CD14-positive monocyte (primary cell): Measurements from ENCODE around the gene IRF2. TPM values are rescaled to one million over a fixed set of nuclear protein-coding genes. Genes with fewer than 3 reads are reported as not detected.

ENCODE experiments used
- DNase-seq, 3 donors: peaks; one replicate each; pipeline ENCODE4 v3.0.0-alpha.2; 2011 to 2022
- H2AFZ ChIP-seq: 2 replicates; pipeline ENCODE4 v1.6.0; 2012; ENCODE audit warnings: mild to moderate bottlenecking, low read depth, low read length, inconsistent platforms; ENCODE audit not compliant: insufficient read depth, poor library complexity, severe bottlenecking
- H3K27ac ChIP-seq, 2 donors: 1 replicate in 1 of 2; 2 replicates in 1 of 2; pipeline ENCODE4 v1.5.1; 2012 to 2013; ENCODE audit warnings: low read length in 2 of 2, control low read depth in 1 of 2, inconsistent platforms in 1 of 2, low read depth in 1 of 2, mild to moderate bottlenecking in 1 of 2
- H3K27me3 ChIP-seq, 2 donors: one replicate each; pipeline versions ENCODE4 v1.6.0 to v1.6.1; 2011 to 2013; ENCODE audit warnings: low read length in 2 of 2; ENCODE audit not compliant: control insufficient read depth in 2 of 2, insufficient read depth in 2 of 2
- H3K36me3 ChIP-seq, 2 donors: replicated peaks in 1 of 2; 1 replicate in 1 of 2; 2 replicates in 1 of 2; pipeline versions ENCODE4 v1.5.1 to v1.6.1; 2012 to 2013; ENCODE audit warnings: low read length in 2 of 2, control low read depth in 1 of 2, inconsistent platforms in 1 of 2, mild to moderate bottlenecking in 1 of 2; ENCODE audit not compliant: insufficient read depth in 2 of 2, control insufficient read depth in 1 of 2
- H3K4me1 ChIP-seq, 2 donors: 1 replicate in 1 of 2; 2 replicates in 1 of 2; pipeline versions ENCODE4 v1.5.1 to v1.6.1; 2012 to 2013; ENCODE audit warnings: low read length in 2 of 2, control low read depth in 1 of 2, inconsistent platforms in 1 of 2, mild to moderate bottlenecking in 1 of 2, moderate library complexity in 1 of 2; ENCODE audit not compliant: insufficient read depth in 2 of 2, control insufficient read depth in 1 of 2
- H3K4me2 ChIP-seq: replicated peaks from 2 replicates; pipeline ENCODE3; 2012; ENCODE audit warnings: low read length, moderate library complexity, mild to moderate bottlenecking; ENCODE audit not compliant: poor library complexity, severe bottlenecking; ENCODE audit errors: extremely low read depth
- H3K4me3 ChIP-seq, 3 experiments: fragments of 200-600 bp in 1 of 3; sonication (generic) in 1 of 3; replicated peaks in 1 of 3; 1 replicate in 2 of 3; 2 replicates in 1 of 3; pipeline ENCODE4 v1.5.1; 2011 to 2013; ENCODE audit warnings: low read length in 3 of 3, mild to moderate bottlenecking in 3 of 3, control low read depth in 2 of 3, low read depth in 2 of 3, inconsistent platforms in 1 of 3, moderate library complexity in 1 of 3
- H3K79me2 ChIP-seq: 2 replicates; pipeline ENCODE4 v1.6.0; 2012; ENCODE audit warnings: mild to moderate bottlenecking, control low read depth, inconsistent platforms, low read length, moderate library complexity; ENCODE audit not compliant: insufficient read depth
- H3K9ac ChIP-seq: 2 replicates; pipeline ENCODE4 v1.6.0; 2017; ENCODE audit warnings: low read length, mild to moderate bottlenecking; ENCODE audit not compliant: insufficient read depth, poor library complexity, severe bottlenecking
- H3K9me3 ChIP-seq, 2 donors: replicated peaks in 1 of 2; 1 replicate in 1 of 2; 2 replicates in 1 of 2; pipeline versions ENCODE4 v1.5.1 to v1.6.1; 2012 to 2013; ENCODE audit warnings: low read length in 2 of 2, control low read depth in 1 of 2; ENCODE audit not compliant: control insufficient read depth in 1 of 2, insufficient read depth in 1 of 2
- H4K20me1 ChIP-seq: 2 replicates; pipeline ENCODE4 v1.6.0; 2012; ENCODE audit warnings: mild to moderate bottlenecking, low read length, control low read depth, moderate library complexity; ENCODE audit not compliant: insufficient read depth
- H3K27ac Mint-ChIP-seq, 7 donors: one replicate each; pipeline ENCODE4 v1.8.0; 2020; ENCODE audit warnings: mild to moderate bottlenecking in 7 of 7, mixed read lengths in 7 of 7, moderate library complexity in 6 of 7, inconsistent platforms in 2 of 7
- H3K27me3 Mint-ChIP-seq, 3 donors: one replicate each; pipeline ENCODE4 v1.8.0; 2021 to 2022; ENCODE audit warnings: low read depth in 3 of 3, mild to moderate bottlenecking in 3 of 3, mixed read lengths in 3 of 3, moderate library complexity in 3 of 3, inconsistent platforms in 1 of 3
- H3K36me3 Mint-ChIP-seq, 2 donors: one replicate each; pipeline ENCODE4 v1.8.0; 2020; ENCODE audit warnings: mixed read lengths in 2 of 2, inconsistent platforms in 1 of 2, mild to moderate bottlenecking in 1 of 2
- H3K4me1 Mint-ChIP-seq: one replicate; pipeline ENCODE4 v1.8.0; 2020; ENCODE audit warnings: mild to moderate bottlenecking, mixed read lengths
- H3K4me3 Mint-ChIP-seq, 2 donors: one replicate each; pipeline ENCODE4 v1.8.0; 2020; ENCODE audit warnings: mild to moderate bottlenecking in 2 of 2, mixed read lengths in 2 of 2, moderate library complexity in 1 of 2
- H3K9me3 Mint-ChIP-seq, 7 donors: one replicate each; pipeline ENCODE4 v1.8.0; 2020 to 2022; ENCODE audit warnings: mixed read lengths in 7 of 7, mild to moderate bottlenecking in 6 of 7, moderate library complexity in 6 of 7, inconsistent platforms in 2 of 7
- WGBS: methylation state at CpG from one replicate; pipeline ENCODE4 v1.1.5; 2013; ENCODE audit warnings: missing lambda C conversion rate; ENCODE audit not compliant: insufficient coverage; 5-methylcytosine and 5-hydroxymethylcytosine counted together
- intact Hi-C, 2 donors: fragments of 100-400 bp; cut with micrococcal nuclease; formaldehyde crosslinking; loops; one replicate each; pipeline versions ENCODE4 v1.15.0 to v1.15.1; 2023
- polyA plus RNA-seq, 3 donors: library from polyadenylated mRNA; depleted of rRNA in 1 of 3; unstranded in 2 of 3; stranded (reverse) in 1 of 3; fragments of 300-500 nt in 2 of 3; fragments of >200 nt in 1 of 3; fragmentation: Illumina TruSeq in 2 of 3; gene quantifications; 1 replicate in 2 of 3; 2 replicates in 1 of 3; pipeline ENCODE4 v1.2.3, GENCODE V29; 2012 to 2021
- TF ChIP-seq, protein P1 (sequence below): fragments of 200-600 bp; IDR thresholded peaks from one replicate; pipeline ENCODE4 v1.8.0; 2022; ENCODE audit warnings: antibody characterized with exemption, mild to moderate bottlenecking

The IRF2 gene
- polyA plus RNA-seq, 3 donors: 51.3 to 76.8 (median 56.1) TPM

DNA sequence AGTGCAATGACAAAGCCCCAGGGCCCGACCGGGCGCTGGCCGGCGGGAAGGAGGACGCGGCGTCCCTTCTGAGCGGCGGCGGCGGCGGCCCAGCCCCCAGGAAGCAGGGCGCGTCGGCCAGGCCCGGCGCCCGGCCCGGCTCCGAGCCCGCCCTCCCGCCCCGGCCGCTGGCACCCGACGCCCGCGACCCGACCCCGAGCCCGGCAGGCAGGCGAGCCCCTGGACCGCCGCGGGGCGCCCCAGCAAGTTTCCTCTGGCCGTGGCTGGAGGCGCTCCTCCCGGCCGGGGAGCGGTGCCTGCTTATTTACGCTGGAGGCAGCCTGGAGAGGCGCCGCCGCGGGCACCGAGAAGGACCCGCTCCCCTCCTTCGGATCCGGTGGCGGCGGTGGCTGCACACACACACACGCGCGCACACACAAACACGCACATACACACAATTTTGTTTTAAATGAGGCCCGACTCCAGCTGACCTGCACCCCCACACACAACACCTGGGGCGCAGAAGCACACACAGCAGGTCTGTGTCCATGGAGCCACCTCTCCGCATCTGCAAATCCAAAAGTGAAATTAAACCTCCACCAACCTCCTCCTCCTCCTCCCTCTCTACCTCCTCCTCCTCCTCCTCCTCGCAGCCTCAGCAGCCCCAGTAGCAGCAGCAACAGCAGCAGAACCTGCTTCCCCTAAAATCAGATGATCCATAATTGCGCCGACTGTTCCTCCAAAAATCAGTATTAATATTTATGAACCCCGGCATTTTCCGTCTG is 669 bp downstream of the IRF2 start:
- Mint-ChIP-seq H3K4me1 (peaks cover 57% of the 10 kb centered on the region), H3K36me3 (peaks cover 22 to 35% of the 10 kb centered on the region in 2 donors), H3K9me3 (peaks cover 0 to 2% (median 0%) of the 10 kb centered on the region in 7 donors), H3K27me3 (no peaks in the 10 kb centered on the region), H3K4me3 (peak overlapping the region; percentile 99), H3K27ac (peak overlapping the region; percentile 96 to 99 (median 99))
- Histone ChIP-seq H3K4me2 (peak overlapping the region; percentile 84), H3K4me1 (peaks cover 45 to 57% of the 10 kb centered on the region in 2 donors), H3K27ac (peak overlapping the region; percentile 99), H3K9ac (peak overlapping the region; percentile 92), H3K79me2 (peaks cover 86% of the 10 kb centered on the region), H3K27me3 (no peaks in the 10 kb centered on the region), H3K4me3 (peak overlapping the region; percentile 67 to 100 (median 97)), H3K36me3 (peaks cover 0 to 13% of the 10 kb centered on the region in 2 donors), H4K20me1 (peaks cover 32% of the 10 kb centered on the region), H2AFZ (peak overlapping the region; percentile 62), H3K9me3 (no peaks in the 10 kb centered on the region)
- intact Hi-C loops: loop anchor here (2.0 to 10.0 kb wide), 6 partner anchors 39 to 969 kb away; partner anchors contain the start of gene ING2 (in 1 of the 2)
- peak in 1 of 3 donors; percentile 39 for DNase-seq
- WGBS: under 1% methylated on average over 64 of the region's 65 CpGs
- TF ChIP-seq, protein P1, sequence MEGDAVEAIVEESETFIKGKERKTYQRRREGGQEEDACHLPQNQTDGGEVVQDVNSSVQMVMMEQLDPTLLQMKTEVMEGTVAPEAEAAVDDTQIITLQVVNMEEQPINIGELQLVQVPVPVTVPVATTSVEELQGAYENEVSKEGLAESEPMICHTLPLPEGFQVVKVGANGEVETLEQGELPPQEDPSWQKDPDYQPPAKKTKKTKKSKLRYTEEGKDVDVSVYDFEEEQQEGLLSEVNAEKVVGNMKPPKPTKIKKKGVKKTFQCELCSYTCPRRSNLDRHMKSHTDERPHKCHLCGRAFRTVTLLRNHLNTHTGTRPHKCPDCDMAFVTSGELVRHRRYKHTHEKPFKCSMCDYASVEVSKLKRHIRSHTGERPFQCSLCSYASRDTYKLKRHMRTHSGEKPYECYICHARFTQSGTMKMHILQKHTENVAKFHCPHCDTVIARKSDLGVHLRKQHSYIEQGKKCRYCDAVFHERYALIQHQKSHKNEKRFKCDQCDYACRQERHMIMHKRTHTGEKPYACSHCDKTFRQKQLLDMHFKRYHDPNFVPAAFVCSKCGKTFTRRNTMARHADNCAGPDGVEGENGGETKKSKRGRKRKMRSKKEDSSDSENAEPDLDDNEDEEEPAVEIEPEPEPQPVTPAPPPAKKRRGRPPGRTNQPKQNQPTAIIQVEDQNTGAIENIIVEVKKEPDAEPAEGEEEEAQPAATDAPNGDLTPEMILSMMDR: no peak

DNA sequence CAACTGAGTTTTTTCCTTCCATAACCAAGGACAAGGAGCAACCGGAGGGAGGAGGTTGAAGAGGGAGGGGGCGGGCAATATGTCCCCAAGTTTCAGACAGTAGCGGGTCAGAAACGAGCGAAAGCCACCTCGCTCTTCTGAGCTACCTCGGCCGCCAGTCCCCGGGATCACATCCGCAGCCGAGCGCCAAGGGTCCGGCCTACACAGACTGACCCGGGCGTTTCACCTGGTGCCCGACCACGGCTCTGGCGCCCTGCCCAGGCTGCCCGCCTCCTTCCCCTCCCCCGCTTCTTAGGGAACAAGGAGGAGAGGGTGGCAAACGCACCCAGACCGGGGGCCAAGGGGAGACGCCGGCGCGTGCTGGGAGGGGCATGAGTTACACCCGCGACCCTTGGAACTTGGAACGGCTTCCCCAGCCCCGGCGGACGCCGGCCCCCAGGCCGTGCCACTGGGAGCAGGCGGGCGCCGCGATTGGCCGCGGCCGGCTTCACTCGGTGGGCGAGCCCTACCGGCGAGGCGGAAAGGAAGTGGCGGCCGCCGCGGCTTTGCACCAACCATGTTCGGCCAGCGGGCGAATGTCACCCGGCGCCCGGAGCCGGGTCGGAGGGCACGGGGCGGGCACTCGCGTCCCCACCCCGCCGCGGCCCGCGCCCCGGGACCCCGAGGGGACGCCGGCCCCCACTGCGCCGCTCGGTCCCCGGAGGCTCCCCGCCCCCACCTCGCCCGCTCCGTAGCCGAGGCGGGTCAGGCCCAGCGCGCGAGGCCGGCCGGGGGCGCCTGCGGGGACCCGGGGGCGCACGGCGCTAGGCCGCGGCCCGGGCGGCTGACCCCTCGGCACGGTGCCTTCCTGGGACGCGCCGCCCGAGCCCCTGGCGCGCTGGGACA is 1.5 kb downstream of the IRF2 start:
- peaks cover 41% of the 10 kb centered on the region for H4K20me1 ChIP-seq
- Mint-ChIP-seq H3K4me3 (peak overlapping the region; percentile 91 to 94), H3K9me3 (no peaks in the 10 kb centered on the region), H3K4me1 (peaks cover 55% of the 10 kb centered on the region), H3K27ac (peak overlapping the region; percentile 87 to 97 (median 94)), H3K27me3 (no peaks in the 10 kb centered on the region), H3K36me3 (peaks cover 25 to 40% of the 10 kb centered on the region in 2 donors)
- intact Hi-C loops: loop anchor here (2.0 to 10.0 kb wide), 5 partner anchors 39 to 968 kb away; partner anchors contain the start of gene ING2 (in 1 of the 2)
- TF ChIP-seq, protein P1: no peak
- peaks cover 0 to 19% of the 10 kb centered on the region in 2 donors for H3K36me3 ChIP-seq
- peak overlapping the region; percentile 92 for H3K9ac ChIP-seq
- peaks cover 91% of the 10 kb centered on the region for H3K79me2 ChIP-seq
- H3K27ac ChIP-seq: peak overlapping the region; percentile 99
- DNase-seq: peak; percentile 59 to 70 (median 63)
- H3K27me3 ChIP-seq: no peaks in the 10 kb centered on the region
- no peaks in the 10 kb centered on the region for H3K9me3 ChIP-seq
- H3K4me1 ChIP-seq: peaks cover 42 to 51% of the 10 kb centered on the region in 2 donors
- H3K4me2 ChIP-seq: peak overlapping the region; percentile 84
- under 1% methylated on average over 102 of the region's 104 CpGs for WGBS
- peak overlapping the region; percentile 67 to 100 (median 97) for H3K4me3 ChIP-seq
- H2AFZ ChIP-seq: peak overlapping the region; percentile 86
